Measurements from ENCODE around the gene CXCL14. TPM values are rescaled to one million over a fixed set of nuclear protein-coding genes. Genes with fewer than 3 reads are reported as not detected.

The CXCL14 gene
- total and polyA plus RNA-seq, 2 donors from 2014 or later = 104 to 414 TPM

GRCh38 chr5:135535820-135536801 lies 42.7 kb downstream of the CXCL14 start, which contains the start of gene NEUROG1:
TSS of gene NEUROG1 (minus strand) at chr5:135535964. CDS start at chr5:135535690, 274 bp downstream.
- intact Hi-C loops (cut with DNase I) = no loop called here
- H3K27ac ChIP-seq (ENCODE audit: low read depth in 2 of 2, low read length in 2 of 2) = no peak within 1 kb of the TSS
- DNase-seq (peak in 4 of 5 donors; percentile 50 to 75 (median 66)), FAIRE-seq (no peak)
- H3K27me3 ChIP-seq (ENCODE audit: control insufficient read depth, insufficient read depth, low read length) = peaks cover 67% of the 10 kb centered on the region
- TF ChIP-seq CTCF (IDR thresholded peaks at IDR 0.05; ENCODE audit: borderline replicate concordance, extremely low read depth, insufficient read depth) = no peak
- peaks cover 0 to 4% (median 0%) of the 10 kb centered on the region in 3 donors for H3K9me3 ChIP-seq (ENCODE audit: control insufficient read depth in 2 of 3, insufficient read depth in 1 of 3, low read length in 3 of 3)
- no peak within 1 kb of the TSS for H3K4me3 ChIP-seq (ENCODE audit: low read length in 3 of 3)
- H3K9ac ChIP-seq (ENCODE audit: low read length in 3 of 3) = no peak within 1 kb of the TSS
- H3K36me3 ChIP-seq (ENCODE audit: control insufficient read depth in 2 of 3, insufficient read depth in 3 of 3, low read length in 3 of 3) = no peaks in the 10 kb centered on the region
- peaks cover 0 to 5% (median 0%) of the 10 kb centered on the region in 3 donors for H3K4me1 ChIP-seq (ENCODE audit: control insufficient read depth in 2 of 3, insufficient read depth in 2 of 3, low read depth in 1 of 3, low read length in 3 of 3)

GRCh38 chr5:135535420-135535819 lies 43.4 kb downstream of the CXCL14 start:
- Histone ChIP-seq H3K4me1 (ENCODE audit: control insufficient read depth in 2 of 3, insufficient read depth in 2 of 3, low read depth in 1 of 3, low read length in 3 of 3) (peaks cover 0 to 5% (median 0%) of the 10 kb centered on the region in 3 donors), H3K36me3 (ENCODE audit: control insufficient read depth in 2 of 3, insufficient read depth in 3 of 3, low read length in 3 of 3) (no peaks in the 10 kb centered on the region), H3K9me3 (ENCODE audit: control insufficient read depth in 2 of 3, insufficient read depth in 1 of 3, low read length in 3 of 3) (peaks cover 0 to 4% (median 0%) of the 10 kb centered on the region in 3 donors), H3K27me3 (ENCODE audit: control insufficient read depth, insufficient read depth, low read length) (peaks cover 65% of the 10 kb centered on the region), H3K9ac (ENCODE audit: low read length in 3 of 3) (no peak overlapping the region), H3K4me3 (ENCODE audit: low read length in 3 of 3) (no peak overlapping the region), H3K27ac (ENCODE audit: low read depth in 2 of 2, low read length in 2 of 2) (no peak overlapping the region)
- no peak for TF ChIP-seq CTCF (IDR thresholded peaks at IDR 0.05; ENCODE audit: borderline replicate concordance, extremely low read depth, insufficient read depth)
- intact Hi-C loops (cut with DNase I) = no loop called here
- FAIRE-seq (no peak), DNase-seq (no peak)

- FAIRE-seq (no peak), DNase-seq (peak in 2 of 5 donors; percentile 18 to 27)
- no peak for TF ChIP-seq CTCF (IDR thresholded peaks at IDR 0.05; ENCODE audit: borderline replicate concordance, extremely low read depth, insufficient read depth)
- Histone ChIP-seq H3K27me3 (ENCODE audit: control insufficient read depth, insufficient read depth, low read length) (peaks cover 60% of the 10 kb centered on the region), H3K4me1 (ENCODE audit: control insufficient read depth in 2 of 3, insufficient read depth in 2 of 3, low read depth in 1 of 3, low read length in 3 of 3) (peaks cover 0 to 5% (median 0%) of the 10 kb centered on the region in 3 donors), H3K4me3 (ENCODE audit: low read length in 3 of 3) (no peak overlapping the region), H3K9me3 (ENCODE audit: control insufficient read depth in 2 of 3, insufficient read depth in 1 of 3, low read length in 3 of 3) (peaks cover 0 to 4% (median 0%) of the 10 kb centered on the region in 3 donors), H3K36me3 (ENCODE audit: control insufficient read depth in 2 of 3, insufficient read depth in 3 of 3, low read length in 3 of 3) (no peaks in the 10 kb centered on the region), H3K27ac (ENCODE audit: low read depth in 2 of 2, low read length in 2 of 2) (no peak overlapping the region), H3K9ac (ENCODE audit: low read length in 3 of 3) (no peak overlapping the region)
- intact Hi-C loops (cut with DNase I) = no loop called here
Measured at GRCh38 chr5:135534609-135535419, 44.0 kb downstream of the CXCL14 start.
